H1 (cell line): ENCODE results near the gene CYTH1. TPM values are rescaled to one million over a fixed set of nuclear protein-coding genes. Genes with fewer than 3 reads are reported as not detected.

Experiments
- CTBP2 ChIP-seq: IDR thresholded peaks from 2 replicates; pipeline ENCODE4 v1.7.0; 2011; ENCODE audit warnings: borderline replicate concordance, mild to moderate bottlenecking, moderate library complexity, mixed read lengths, low read length; ENCODE audit not compliant: insufficient read depth, insufficient read length
- JUN ChIP-seq: IDR thresholded peaks from 2 replicates; pipeline ENCODE4 v1.6.1; 2011; ENCODE audit warnings: low read depth, mild to moderate bottlenecking, improper control_type of control experiment, low read length
- RXRA ChIP-seq: IDR thresholded peaks from 2 replicates; pipeline ENCODE4 v1.6.1; 2011; ENCODE audit warnings: low read depth, mild to moderate bottlenecking, low read length, moderate library complexity; ENCODE audit not compliant: insufficient read depth
- USF2 ChIP-seq: IDR thresholded peaks from 2 replicates; pipeline ENCODE4 v1.6.1; 2011; ENCODE audit warnings: low read length, improper control_type of control experiment
- polyA plus RNA-seq, 7 experiments: library from polyadenylated mRNA; depleted of rRNA in 3 of 7; stranded (reverse) in 5 of 7; unstranded in 2 of 7; fragments of >200 nt in 5 of 7; fragments of 200-250 nt in 2 of 7; gene quantifications; 1 replicate in 5 of 7; 2 replicates in 1 of 7; 4 replicates in 1 of 7; pipeline versions ENCODE4 v1.2.1 to v1.2.3, GENCODE V29; 2011 to 2013; ENCODE audit warnings: missing spikeins in 2 of 7, mixed read lengths in 2 of 7
- total RNA-seq: library from RNA; stranded (reverse); fragmentation: NEBNext Ultra II Directional; extraction: Animal tissue kit (Norgen Biotek cat#: 25700); gene quantifications from 2 replicates; pipeline ENCODE4 v1.2.1, GENCODE V29; 2021

CYTH1 gene
- total and polyA plus RNA-seq, 2 of the 8 experiments (the other 6 are each of a cell fraction or from before 2014, with no cell fraction given) = 12.8 to 14.8 TPM

GRCh38 chr17:78716292-78716691, 65.8 kb downstream of the CYTH1 start (continued):
- TF ChIP-seq USF2 = no peak
- TF ChIP-seq CTBP2 = no peak
- TF ChIP-seq RXRA = no peak
- TF ChIP-seq JUN = no peak
